K562 (cell line): ENCODE data around the gene MEI4. TPM values are rescaled to one million over a fixed set of nuclear protein-coding genes. Genes with fewer than 3 reads are reported as not detected.

Source experiments
- CEBPZ ChIP-seq: fragments of 150-350 bp; IDR thresholded peaks from 2 replicates; pipeline ENCODE4 v1.6.1; 2014; ENCODE audit warnings: low read depth, mild to moderate bottlenecking, low read length, borderline replicate concordance
- DDX20 ChIP-seq: fragments of 450-650 bp; IDR thresholded peaks from 2 replicates; pipeline ENCODE4 v1.6.1; 2016; ENCODE audit warnings: missing genetic modification characterization, low read depth, mild to moderate bottlenecking, missing compliant biosample characterization, moderate library complexity
- E2F8 ChIP-seq: fragments of 450-650 bp; IDR thresholded peaks from 2 replicates; pipeline ENCODE4 v1.7.1; 2018; ENCODE audit warnings: mild to moderate bottlenecking, low read depth; ENCODE audit not compliant: partially characterized antibody
- MCM5 ChIP-seq: fragments of 450-650 bp; IDR thresholded peaks from 2 replicates; pipeline ENCODE4 v1.6.1; 2016; ENCODE audit warnings: low read depth
- NONO ChIP-seq, 2 experiments: fragments of 200-400 bp in 1 of 2; fragments of 450-650 bp in 1 of 2; formaldehyde crosslinking in 1 of 2; IDR thresholded peaks; 2 replicates each; pipeline ENCODE4 v1.6.1; 2017; ENCODE audit warnings: low read depth in 2 of 2, mild to moderate bottlenecking in 2 of 2, moderate library complexity in 2 of 2, low read length in 1 of 2
- SMARCE1 ChIP-seq: fragments of 450-650 bp; IDR thresholded peaks from 2 replicates; pipeline ENCODE4 v1.7.1; 2016; ENCODE audit warnings: mild to moderate bottlenecking
- polyA plus RNA-seq, 8 experiments: library from polyadenylated mRNA; depleted of rRNA in 4 of 8; stranded (reverse) in 5 of 8; unstranded in 3 of 8; fragments of >200 nt; fragmentation: Nextera tagmentation in 2 of 8; fragmentation: Illumina TruSeq in 1 of 8; extraction: Ambion mirVana in 2 of 8; extraction: Trizol in 1 of 8; gene quantifications; 2 replicates each; pipeline versions ENCODE4 v1.2.1 to v1.2.3, GENCODE V29; 2011 to 2014; ENCODE audit warnings: inconsistent platforms in 1 of 8, missing spikeins in 1 of 8
- total RNA-seq, 7 experiments: library from RNA; depleted of rRNA in 6 of 7; stranded (reverse); fragments of >200 nt in 6 of 7; fragmentation: Illumina TruSeq in 2 of 7; extraction: Trizol in 2 of 7; gene quantifications; 2 replicates each; pipeline versions ENCODE4 v1.2.1 to v1.2.3, GENCODE V29; 2011 to 2021; ENCODE audit warnings: low replicate concordance in 1 of 7

MEI4 gene
- total and polyA plus RNA-seq, 9 of the 15 experiments (the other 6 are each of a cell fraction or from before 2014, with no cell fraction given): not detected

GRCh38 chr6:77796824-77797809 is 144.3 kb downstream of the MEI4 start (continued):
- TF ChIP-seq DDX20 (tag): no peak
- TF ChIP-seq NONO (IDR thresholded peaks at IDR 0.05; ENCODE audit: low read depth in 2 of 2, low read length in 1 of 2): no peak
- no peak for TF ChIP-seq E2F8
- TF ChIP-seq MCM5: no peak
- TF ChIP-seq SMARCE1: no peak
- no peak for TF ChIP-seq CEBPZ
